Karpas-422 (cell line): ENCODE results near the gene PIR. TPM values are rescaled to one million over a fixed set of nuclear protein-coding genes. Genes with fewer than 3 reads are reported as not detected.

Source experiments
- DNase-seq: peaks from one replicate; pipeline ENCODE4 v3.0.0-alpha.2; 2015
- H2AFZ ChIP-seq: fragments of 200-600 bp; sonication (generic); 2 replicates; pipeline ENCODE4 v1.6.1; 2014; ENCODE audit warnings: antibody characterized with exemption, low read length, mixed read lengths
- H3K27ac ChIP-seq: fragments of 200-600 bp; sonication (generic); 2 replicates; pipeline ENCODE4 v1.5.1; 2014; ENCODE audit warnings: mild to moderate bottlenecking, low read length, moderate library complexity
- H3K27me3 ChIP-seq: fragments of 200-600 bp; sonication (generic); 2 replicates; pipeline ENCODE4 v1.6.1; 2014; ENCODE audit warnings: low read length, mixed read lengths
- H3K36me3 ChIP-seq: fragments of 200-600 bp; sonication (generic); 2 replicates; pipeline ENCODE4 v1.6.1; 2014; ENCODE audit warnings: low read length, mixed read lengths; ENCODE audit not compliant: insufficient read depth
- H3K4me1 ChIP-seq: fragments of 200-600 bp; sonication (generic); 2 replicates; pipeline ENCODE4 v1.6.1; 2014; ENCODE audit warnings: mild to moderate bottlenecking, low read length, mixed read lengths
- H3K4me2 ChIP-seq: fragments of 200-600 bp; sonication (generic); 2 replicates; pipeline ENCODE4 v1.6.1; 2014; ENCODE audit warnings: low read length, low read depth, mild to moderate bottlenecking; ENCODE audit not compliant: poor library complexity, severe bottlenecking
- H3K4me3 ChIP-seq: fragments of 200-600 bp; sonication (generic); 2 replicates; pipeline ENCODE4 v1.5.1; 2014; ENCODE audit warnings: mild to moderate bottlenecking, antibody characterized with exemption, low read length, mixed read lengths
- H3K79me2 ChIP-seq: fragments of 200-600 bp; sonication (generic); 2 replicates; pipeline ENCODE4 v1.6.1; 2014; ENCODE audit warnings: mild to moderate bottlenecking, low read length, mixed read lengths
- H3K9ac ChIP-seq: fragments of 200-600 bp; sonication (generic); 2 replicates; pipeline ENCODE4 v1.6.0; 2014; ENCODE audit warnings: low read length
- H3K9me2 ChIP-seq: fragments of 200-600 bp; sonication (generic), shearing (Covaris generic); replicated peaks from 2 replicates; pipeline ENCODE4 v1.6.0; 2014; ENCODE audit warnings: mild to moderate bottlenecking, low read length, moderate library complexity; ENCODE audit not compliant: insufficient read depth
- H3K9me3 ChIP-seq: fragments of 300-700, 200-600 bp; sonication (generic); 2 replicates; pipeline ENCODE4 v1.6.1; 2014; ENCODE audit warnings: low read length, mixed read lengths
- H4K20me1 ChIP-seq: fragments of 200-600 bp; sonication (generic); 2 replicates; pipeline ENCODE4 v1.6.1; 2014; ENCODE audit warnings: mild to moderate bottlenecking, antibody characterized with exemption, low read length, low read depth; ENCODE audit not compliant: insufficient read depth
- total RNA-seq: library from RNA; depleted of rRNA; stranded (reverse); fragments of >200 nt; shearing (Covaris generic); gene quantifications from 2 replicates; pipeline ENCODE4 v1.2.3, GENCODE V29; 2014; ENCODE audit warnings: low replicate concordance

The PIR gene
- total RNA-seq, 1 experiment from 2014 or later = not detected

GRCh38 chrX:15500497-15500966 lies 7.4 kb upstream of the PIR start, which contains the start of gene BMX:
Gene BMX (plus strand): TSS chrX:15500807. CDS start chrX:15508354, 7,547 bp downstream.
- no peaks in the 10 kb centered on the region for H4K20me1 ChIP-seq
- H3K4me1 ChIP-seq = peaks cover 40% of the 10 kb centered on the region
- H3K79me2 ChIP-seq = no peaks in the 10 kb centered on the region
- no peaks in the 10 kb centered on the region for H3K27me3 ChIP-seq
- H3K36me3 ChIP-seq = no peaks in the 10 kb centered on the region
- no peak within 1 kb of the TSS for H3K9ac ChIP-seq
- DNase-seq = no peak
- H3K9me3 ChIP-seq = no peaks in the 10 kb centered on the region
- H2AFZ ChIP-seq = no peak within 1 kb of the TSS
- no peak within 1 kb of the TSS for H3K4me3 ChIP-seq
- H3K9me2 ChIP-seq = no peaks in the 10 kb centered on the region
- H3K27ac ChIP-seq = no peak within 1 kb of the TSS
- no peak within 1 kb of the TSS for H3K4me2 ChIP-seq

DNA sequence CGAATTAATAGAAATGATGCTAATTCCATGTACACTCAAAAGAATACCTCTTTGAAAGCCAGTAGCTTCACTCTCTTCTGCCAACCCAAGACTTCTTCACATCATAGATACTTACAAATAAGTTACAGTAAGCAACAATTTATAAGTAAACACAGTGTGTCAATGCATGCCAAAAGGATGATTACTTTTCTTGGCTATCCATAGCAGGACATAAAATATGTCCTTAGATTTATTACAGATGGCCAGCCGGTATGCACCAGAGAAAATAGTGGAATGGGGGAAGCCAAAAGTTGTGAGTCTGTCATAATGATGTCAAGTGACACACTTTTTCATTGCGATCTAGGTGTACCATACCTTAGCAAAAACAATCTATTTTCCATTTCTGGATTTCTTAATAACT lies 6.8 kb upstream of the PIR start:
- Histone ChIP-seq H3K27me3 (no peaks in the 10 kb centered on the region), H3K9me3 (no peaks in the 10 kb centered on the region), H3K4me1 (peaks cover 34% of the 10 kb centered on the region), H3K9ac (no peak overlapping the region), H3K36me3 (no peaks in the 10 kb centered on the region), H3K27ac (no peak overlapping the region), H3K79me2 (no peaks in the 10 kb centered on the region), H2AFZ (no peak overlapping the region), H3K4me2 (no peak overlapping the region), H3K4me3 (no peak overlapping the region), H3K9me2 (no peaks in the 10 kb centered on the region), H4K20me1 (no peaks in the 10 kb centered on the region)
- no peak for DNase-seq

DNA sequence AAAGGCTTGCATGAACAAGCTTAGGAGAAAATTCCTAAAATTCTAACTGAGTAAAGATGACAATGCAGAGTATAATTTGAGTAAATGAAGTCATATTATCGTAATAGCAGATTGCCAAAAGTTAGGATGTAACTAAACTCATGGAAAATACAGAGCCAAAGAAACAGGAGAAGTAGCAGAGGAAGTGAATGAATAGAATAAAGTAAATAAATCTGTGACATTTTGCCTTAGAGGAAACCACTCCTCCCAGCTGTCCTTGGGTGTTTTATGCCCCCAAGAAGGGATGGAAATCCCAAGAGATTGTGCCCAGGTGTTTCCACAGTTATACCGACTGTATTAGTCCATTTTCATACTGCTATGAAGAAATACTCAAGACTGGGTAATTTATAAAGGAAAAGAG lies 5.6 kb upstream of the PIR start:
- no peaks in the 10 kb centered on the region for H3K27me3 ChIP-seq
- H3K4me2 ChIP-seq = no peak overlapping the region
- no peaks in the 10 kb centered on the region for H4K20me1 ChIP-seq
- no peak overlapping the region for H3K4me3 ChIP-seq
- H3K9me2 ChIP-seq = no peaks in the 10 kb centered on the region
- H3K9ac ChIP-seq = no peak overlapping the region
- H3K27ac ChIP-seq = peak overlapping the region; percentile 18; the same call in 1 of the 2 replicates
- no peaks in the 10 kb centered on the region for H3K79me2 ChIP-seq
- H2AFZ ChIP-seq = no peak overlapping the region
- H3K9me3 ChIP-seq = no peaks in the 10 kb centered on the region
- no peaks in the 10 kb centered on the region for H3K36me3 ChIP-seq
- DNase-seq = no peak
- H3K4me1 ChIP-seq = peaks cover 22% of the 10 kb centered on the region

DNA sequence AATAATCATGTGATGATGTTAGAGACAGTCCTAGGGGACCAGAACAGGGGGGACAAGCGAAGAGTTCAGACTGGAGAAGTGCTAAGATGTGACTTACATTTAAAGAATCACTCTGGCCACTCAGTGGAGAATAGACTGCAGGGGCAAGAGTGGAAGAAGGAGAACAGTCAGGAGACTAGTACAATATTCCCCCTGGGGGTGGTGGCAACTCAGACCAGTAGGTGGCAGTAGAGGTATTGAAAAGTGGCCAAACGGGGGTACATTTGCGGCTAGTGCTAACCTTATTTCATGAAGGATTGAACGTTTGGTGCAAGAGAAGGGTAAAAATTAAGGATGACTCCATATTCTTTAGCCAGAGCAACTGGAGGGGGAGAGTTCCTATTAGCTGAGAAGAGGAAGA lies 4.7 kb upstream of the PIR start:
- Histone ChIP-seq H4K20me1 (no peaks in the 10 kb centered on the region), H3K36me3 (no peaks in the 10 kb centered on the region), H3K79me2 (no peaks in the 10 kb centered on the region), H3K4me1 (peaks cover 20% of the 10 kb centered on the region), H3K4me3 (no peak overlapping the region), H3K9me2 (no peaks in the 10 kb centered on the region), H3K9ac (no peak overlapping the region), H3K4me2 (no peak overlapping the region), H3K9me3 (no peaks in the 10 kb centered on the region), H3K27me3 (no peaks in the 10 kb centered on the region), H3K27ac (no peak overlapping the region), H2AFZ (peak overlapping the region; percentile 47; the same call in 1 of the 2 replicates)
- DNase-seq = peak; percentile 93

- H3K36me3 ChIP-seq = no peaks in the 10 kb centered on the region
- H3K9me3 ChIP-seq = no peaks in the 10 kb centered on the region
- H3K27ac ChIP-seq = no peak overlapping the region
- no peak overlapping the region for H3K4me3 ChIP-seq
- no peak overlapping the region for H3K4me2 ChIP-seq
- no peaks in the 10 kb centered on the region for H3K79me2 ChIP-seq
- no peaks in the 10 kb centered on the region for H3K27me3 ChIP-seq
- no peak for DNase-seq
- no peaks in the 10 kb centered on the region for H3K9me2 ChIP-seq
- H4K20me1 ChIP-seq = no peaks in the 10 kb centered on the region
- no peak overlapping the region for H3K9ac ChIP-seq
- H3K4me1 ChIP-seq = peaks cover 20% of the 10 kb centered on the region
- H2AFZ ChIP-seq = no peak overlapping the region
Observed at GRCh38 chrX:15496824-15497223, 3.7 kb upstream of the PIR start.

- Histone ChIP-seq H3K4me2 (no peak overlapping the region), H2AFZ (no peak overlapping the region), H3K79me2 (no peaks in the 10 kb centered on the region), H3K9me3 (no peaks in the 10 kb centered on the region), H3K27me3 (no peaks in the 10 kb centered on the region), H3K36me3 (no peaks in the 10 kb centered on the region), H3K27ac (no peak overlapping the region), H3K9me2 (no peaks in the 10 kb centered on the region), H3K9ac (no peak overlapping the region), H3K4me3 (no peak overlapping the region), H3K4me1 (peaks cover 20% of the 10 kb centered on the region), H4K20me1 (no peaks in the 10 kb centered on the region)
- DNase-seq = no peak
Observed at GRCh38 chrX:15495801-15496200, 2.7 kb upstream of the PIR start.

GRCh38 chrX:15492469-15492868 lies 664 bp downstream of the PIR start:
- Histone ChIP-seq H3K27ac (no peak overlapping the region), H3K9me2 (no peaks in the 10 kb centered on the region), H3K27me3 (no peaks in the 10 kb centered on the region), H3K9ac (no peak overlapping the region), H3K9me3 (no peaks in the 10 kb centered on the region), H3K4me2 (no peak overlapping the region), H3K36me3 (no peaks in the 10 kb centered on the region), H2AFZ (no peak overlapping the region), H3K4me3 (no peak overlapping the region), H3K79me2 (no peaks in the 10 kb centered on the region), H3K4me1 (peaks cover under 1% of the 10 kb centered on the region; the same call in 1 of the 2 replicates), H4K20me1 (no peaks in the 10 kb centered on the region)
- DNase-seq = no peak

DNA sequence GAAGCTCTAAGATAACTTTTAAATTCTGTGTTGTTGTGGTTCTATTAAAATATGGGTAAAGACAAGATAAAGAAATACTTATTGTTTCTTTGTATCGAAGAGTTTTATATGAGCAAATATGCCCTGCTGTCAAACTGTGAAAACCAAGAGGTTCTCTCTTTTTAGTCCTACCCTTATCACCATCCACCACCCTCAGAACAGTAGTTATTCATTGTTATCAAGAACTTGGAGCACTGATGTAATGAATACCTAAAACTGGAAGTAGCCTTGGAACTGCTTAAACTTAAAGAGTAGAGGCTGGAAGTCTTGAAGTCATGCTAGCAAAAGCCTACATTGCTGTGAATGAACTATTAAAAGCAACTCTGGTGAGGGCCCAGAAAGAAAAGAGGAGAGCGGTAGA lies 9.2 kb downstream of the PIR start:
- Histone ChIP-seq H3K9me3 (no peaks in the 10 kb centered on the region), H3K4me1 (no peaks in the 10 kb centered on the region), H2AFZ (no peak overlapping the region), H3K9ac (no peak overlapping the region), H3K27me3 (peaks cover 2% of the 10 kb centered on the region; the same call in 1 of the 2 replicates), H3K4me3 (no peak overlapping the region), H3K36me3 (no peaks in the 10 kb centered on the region), H3K27ac (no peak overlapping the region), H4K20me1 (no peaks in the 10 kb centered on the region), H3K79me2 (no peaks in the 10 kb centered on the region), H3K4me2 (no peak overlapping the region), H3K9me2 (no peaks in the 10 kb centered on the region)
- no peak for DNase-seq

DNA sequence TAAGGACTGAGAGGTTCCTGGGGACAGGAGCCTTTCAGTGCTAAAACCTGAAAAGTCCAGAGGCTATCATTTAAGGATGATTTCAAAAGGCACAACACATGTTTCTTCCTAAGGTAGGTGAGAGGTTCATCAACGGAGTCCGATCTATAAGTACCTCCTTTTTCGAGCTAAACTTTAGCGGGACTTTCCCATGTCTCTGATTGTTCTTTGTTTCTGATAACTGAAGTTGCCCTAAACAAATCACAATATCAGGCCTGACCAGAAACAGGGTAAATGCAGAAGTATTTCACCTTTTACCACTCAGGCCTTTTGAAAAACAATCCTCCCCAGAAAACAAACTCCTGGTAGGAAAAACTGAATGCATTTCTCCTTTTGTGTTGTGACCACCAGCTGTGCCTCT lies 17.6 kb downstream of the PIR start:
- Histone ChIP-seq H3K36me3 (no peaks in the 10 kb centered on the region), H3K4me1 (peaks cover 10% of the 10 kb centered on the region), H3K4me2 (no peak overlapping the region), H4K20me1 (no peaks in the 10 kb centered on the region), H3K9me2 (no peaks in the 10 kb centered on the region), H3K9ac (no peak overlapping the region), H3K79me2 (no peaks in the 10 kb centered on the region), H3K27ac (no peak overlapping the region), H3K27me3 (0 out of 2 replicates have a peak, but pooled peaks cover under 1% of the 10 kb centered on the region), H3K4me3 (no peak overlapping the region), H3K9me3 (no peaks in the 10 kb centered on the region), H2AFZ (no peak overlapping the region)
- DNase-seq = no peak
